Mucosa of descending colon (tissue), 3 donors: Measurements from ENCODE around the gene KLHL36. TPM values are rescaled to one million over a fixed set of nuclear protein-coding genes. Genes with fewer than 3 reads are reported as not detected.
A peak's percentile ranks its signal among the peaks of the same experiment; 100 is the strongest.

Experiments
- ATAC-seq: fragments of 200-7000 bp; cut with Tn5 transposase; one replicate; pipeline ENCODE4 v1.9.1; 2020; ENCODE audit warnings: mild to moderate bottlenecking, moderate library complexity
- DNase-seq, 3 donors: peaks; one replicate each; pipeline ENCODE4 v3.0.0-alpha.2; 2020
- H3K36me3 ChIP-seq: fragments of 200-600 bp; one replicate; pipeline ENCODE4 v1.8.0; 2021; ENCODE audit warnings: low read depth, mild to moderate bottlenecking
- H3K4me1 ChIP-seq: fragments of 200-600 bp; one replicate; pipeline ENCODE4 v1.8.0; 2021; ENCODE audit warnings: low read depth, mild to moderate bottlenecking
- H3K4me3 ChIP-seq: fragments of 200-600 bp; one replicate; pipeline ENCODE4 v1.8.0; 2021; ENCODE audit warnings: mild to moderate bottlenecking
- H3K9me3 ChIP-seq: fragments of 200-600 bp; one replicate; pipeline ENCODE4 v1.8.0; 2021; ENCODE audit warnings: mild to moderate bottlenecking
- CTCF ChIP-seq: fragments of 200-600 bp; IDR thresholded peaks from one replicate; pipeline ENCODE4 v1.8.0; 2022; ENCODE audit warnings: antibody characterized with exemption, mild to moderate bottlenecking
- intact Hi-C, 2 donors: fragments of 100-400 bp; cut with DNase I in 1 of 2; cut with micrococcal nuclease in 1 of 2; formaldehyde crosslinking; loops; one replicate each; pipeline versions ENCODE4 v1.11.0 to v1.11.1; 2022; cut with DNase I, micrococcal nuclease
- total RNA-seq, 3 donors: library from RNA; stranded (reverse); fragmentation: NEBNext Ultra II Directional in 2 of 3; extraction: Animal tissue kit (Norgen Biotek cat#: 25700) in 2 of 3; gene quantifications; one replicate each; pipeline versions ENCODE4 v1.2.1 to v1.2.4, GENCODE V29; 2021 to 2023
- donor health status: DM: no; HTN: no; CAD: no; lungs with moderate emphysema.
- donor health status: DM: no; HTN: no; CAD: no.
- donor health status: DM: no; HTN: yes; CAD: no.

Gene KLHL36
- total RNA-seq, 3 donors from 2014 or later = 47.5 to 60.3 (median 59.2) TPM

- no peak for ATAC-seq
- Histone ChIP-seq H3K36me3 (no peaks in the 10 kb centered on the region), H3K4me3 (no peak overlapping the region), H3K4me1 (peaks cover 6% of the 10 kb centered on the region), H3K9me3 (no peaks in the 10 kb centered on the region)
- DNase-seq = no peak
- no peak for TF ChIP-seq CTCF
- intact Hi-C loops = no loop called here
Measured at GRCh38 chr16:84613408-84614072, 34.8 kb upstream of the KLHL36 start.

- intact Hi-C loops = no loop called here
- no peak overlapping the region for H3K4me3 ChIP-seq
- DNase-seq = no peak
- no peak for ATAC-seq
- peaks cover 6% of the 10 kb centered on the region for H3K4me1 ChIP-seq
- no peak for TF ChIP-seq CTCF
- H3K36me3 ChIP-seq = no peaks in the 10 kb centered on the region
- no peaks in the 10 kb centered on the region for H3K9me3 ChIP-seq
Measured at GRCh38 chr16:84614073-84614459, 34.2 kb upstream of the KLHL36 start.

GRCh38 chr16:84614623-84614967, 33.7 kb upstream of the KLHL36 start:
- no peaks in the 10 kb centered on the region for H3K9me3 ChIP-seq
- no peak for ATAC-seq
- no peak for DNase-seq
- no peak overlapping the region for H3K4me3 ChIP-seq
- H3K36me3 ChIP-seq = no peaks in the 10 kb centered on the region
- intact Hi-C loops = no loop called here
- peaks cover 6% of the 10 kb centered on the region for H3K4me1 ChIP-seq
- TF ChIP-seq CTCF = no peak

- DNase-seq = no peak
- H3K4me3 ChIP-seq = no peak overlapping the region
- peaks cover 6% of the 10 kb centered on the region for H3K4me1 ChIP-seq
- intact Hi-C loops = no loop called here
- H3K9me3 ChIP-seq = no peaks in the 10 kb centered on the region
- H3K36me3 ChIP-seq = no peaks in the 10 kb centered on the region
- no peak for ATAC-seq
- TF ChIP-seq CTCF = no peak
Measured at GRCh38 chr16:84614968-84615813, 33.1 kb upstream of the KLHL36 start.

GRCh38 chr16:84616515-84616914, 31.8 kb upstream of the KLHL36 start:
- H3K4me1 ChIP-seq = peaks cover 7% of the 10 kb centered on the region

More at GRCh38 chr16:84616515-84616914, 31.8 kb upstream of the KLHL36 start:
- ATAC-seq (peak; percentile 17), DNase-seq (peak in 1 of 3 donors; percentile 62)
- no peaks in the 10 kb centered on the region for H3K36me3 ChIP-seq
- no peaks in the 10 kb centered on the region for H3K9me3 ChIP-seq
- H3K4me3 ChIP-seq = no peak overlapping the region
- TF ChIP-seq CTCF = no peak
- intact Hi-C loops = no loop called here
